ENCODE results near the gene TIFAB. TPM values are rescaled to one million over a fixed set of nuclear protein-coding genes. Genes with fewer than 3 reads are reported as not detected.

TIFAB gene
- total RNA-seq, 1 experiment from 2014 or later: not detected

DNA sequence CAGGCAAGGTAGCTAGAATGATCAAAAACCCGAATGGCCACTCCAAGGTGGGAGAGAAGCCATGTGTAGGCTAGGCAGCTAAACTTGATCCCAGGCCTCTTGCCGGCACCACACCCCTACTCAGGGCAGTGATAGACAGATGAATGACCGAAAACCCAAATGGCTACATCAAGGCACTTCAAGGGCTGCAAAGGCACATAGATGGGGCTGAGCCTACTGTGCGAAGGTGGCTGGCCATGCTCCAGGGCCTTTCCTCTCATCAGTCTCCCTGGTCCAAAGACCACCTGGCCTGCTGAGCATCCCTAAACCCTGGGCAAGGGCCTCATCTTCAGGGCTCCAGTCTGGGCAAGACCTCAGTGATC is 3.7 kb upstream of the TIFAB start:
- ChIA-PET CTCF (interaction anchor here (0.6 to 14.2 kb wide), 2 partner anchors 95 to 110 kb away, joined by 3 to 476 read pairs; no protein-coding TSS in a partner anchor), RAD21 (ENCODE audit: low non-redundant PET in 1 of 2, low total read pairs in 2 of 2, uncharacterized antibody in 2 of 2, unreplicated experiment in 2 of 2) (no interaction called here), POLR2A (no interaction called here)
- DNase-seq (ENCODE audit: low read depth, low spot score) (no peak), ATAC-seq (no peak)
- Histone ChIP-seq H3K4me2 (ENCODE audit: low read length) (peak overlapping the region; percentile 49), H3K9ac (ENCODE audit: low read length) (no peak overlapping the region), H3K36me3 (ENCODE audit: control insufficient read depth in 1 of 2, insufficient read depth in 2 of 2, low read length in 2 of 2) (no peaks in the 10 kb centered on the region), H3K9me2 (ENCODE audit: insufficient read depth) (no peaks in the 10 kb centered on the region; the same call in 1 of the 2 replicates), H3K27me3 (ENCODE audit: insufficient read depth, low read length) (no peaks in the 10 kb centered on the region), H3K79me2 (ENCODE audit: insufficient read depth, low read length) (no peaks in the 10 kb centered on the region), H2AFZ (ENCODE audit: low read depth, low read length, poor library complexity, severe bottlenecking) (no peak overlapping the region), H3K4me1 (ENCODE audit: control insufficient read depth in 1 of 2, insufficient read depth in 2 of 2, low read length in 2 of 2) (peaks cover 10 to 35% of the 10 kb centered on the region in 2 experiments), H4K20me1 (ENCODE audit: insufficient read depth) (no peaks in the 10 kb centered on the region), H3K4me3 (replicated peaks in 1 of 2; ENCODE audit: low read depth in 1 of 2, low read length in 2 of 2) (no peak overlapping the region), H3K27ac (ENCODE audit: low read depth, low read length) (no peak overlapping the region), H3K9me3 (ENCODE audit: control insufficient read depth in 1 of 2, insufficient read depth in 1 of 2, low read depth in 1 of 2, low read length in 2 of 2) (no peaks in the 10 kb centered on the region)
- intact Hi-C loops (cut with micrococcal nuclease): loop anchor here (5.0 to 10.0 kb wide), 2 partner anchors 496 to 599 kb away; partner anchors contain the start of gene LECT2
- no peak for TF ChIP-seq TCF7L2 (IDR thresholded peaks at IDR 0.05; ENCODE audit: borderline replicate concordance, extremely low read depth, insufficient read depth, insufficient read length)
- no peak for TF ChIP-seq ELF1 (IDR thresholded peaks at IDR 0.05; ENCODE audit: borderline replicate concordance, low read depth)
- TF ChIP-seq SIN3A (IDR thresholded peaks at IDR 0.05; ENCODE audit: low read depth): no peak
- no peak for TF ChIP-seq CBX3 (IDR thresholded peaks at IDR 0.05; ENCODE audit: low read depth)
- TF ChIP-seq POLR2AphosphoS5 (IDR thresholded peaks at IDR 0.05; ENCODE audit: low read depth, low read length): no peak
- no peak for TF ChIP-seq POLR2A (IDR thresholded peaks at IDR 0.05; ENCODE audit: borderline replicate concordance, extremely low read depth, insufficient read depth, insufficient read length)
- TF ChIP-seq ZFX (IDR thresholded peaks at IDR 0.05): no peak
- no peak for TF ChIP-seq ATF3 (IDR thresholded peaks at IDR 0.05)
- no peak for TF ChIP-seq ZBTB33 (IDR thresholded peaks at IDR 0.05; ENCODE audit: extremely low read depth, insufficient replicate concordance, low read length)
- no peak for TF ChIP-seq EZH2phosphoT487 (IDR thresholded peaks at IDR 0.05; ENCODE audit: borderline replicate concordance)
- TF ChIP-seq, protein P1, sequence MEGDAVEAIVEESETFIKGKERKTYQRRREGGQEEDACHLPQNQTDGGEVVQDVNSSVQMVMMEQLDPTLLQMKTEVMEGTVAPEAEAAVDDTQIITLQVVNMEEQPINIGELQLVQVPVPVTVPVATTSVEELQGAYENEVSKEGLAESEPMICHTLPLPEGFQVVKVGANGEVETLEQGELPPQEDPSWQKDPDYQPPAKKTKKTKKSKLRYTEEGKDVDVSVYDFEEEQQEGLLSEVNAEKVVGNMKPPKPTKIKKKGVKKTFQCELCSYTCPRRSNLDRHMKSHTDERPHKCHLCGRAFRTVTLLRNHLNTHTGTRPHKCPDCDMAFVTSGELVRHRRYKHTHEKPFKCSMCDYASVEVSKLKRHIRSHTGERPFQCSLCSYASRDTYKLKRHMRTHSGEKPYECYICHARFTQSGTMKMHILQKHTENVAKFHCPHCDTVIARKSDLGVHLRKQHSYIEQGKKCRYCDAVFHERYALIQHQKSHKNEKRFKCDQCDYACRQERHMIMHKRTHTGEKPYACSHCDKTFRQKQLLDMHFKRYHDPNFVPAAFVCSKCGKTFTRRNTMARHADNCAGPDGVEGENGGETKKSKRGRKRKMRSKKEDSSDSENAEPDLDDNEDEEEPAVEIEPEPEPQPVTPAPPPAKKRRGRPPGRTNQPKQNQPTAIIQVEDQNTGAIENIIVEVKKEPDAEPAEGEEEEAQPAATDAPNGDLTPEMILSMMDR (IDR thresholded peaks at IDR 0.05 in 2 of 3, conservative IDR thresholded peaks at IDR 0.05 in 1 of 3; ENCODE audit: borderline replicate concordance in 1 of 3, insufficient read depth in 1 of 3, low read depth in 2 of 3, low read length in 2 of 3): no peak
- TF ChIP-seq SRF (IDR thresholded peaks at IDR 0.05; ENCODE audit: low read depth): no peak
- no peak for TF ChIP-seq YY1 (IDR thresholded peaks at IDR 0.05; ENCODE audit: extremely low read depth, insufficient replicate concordance, low read depth, low read length)
- TF ChIP-seq EGR1 (IDR thresholded peaks at IDR 0.05; ENCODE audit: low read depth): no peak
- TF ChIP-seq EZH2 (IDR thresholded peaks at IDR 0.05): no peak
- no peak for TF ChIP-seq SP1 (IDR thresholded peaks at IDR 0.05; ENCODE audit: low read depth)
- TF ChIP-seq CEBPB (IDR thresholded peaks at IDR 0.05; ENCODE audit: low read depth): no peak
- BruUV-seq (replicated peaks): no TSS peak

Measured in HCT116 (cell line).